ENCODE measurements around the gene CSF1R.
"Not testable (repeated sequence)": the region's sequence is repeated elsewhere in the genome, so short reads cannot be mapped to it uniquely, and the experiment has no call there.

DNA sequence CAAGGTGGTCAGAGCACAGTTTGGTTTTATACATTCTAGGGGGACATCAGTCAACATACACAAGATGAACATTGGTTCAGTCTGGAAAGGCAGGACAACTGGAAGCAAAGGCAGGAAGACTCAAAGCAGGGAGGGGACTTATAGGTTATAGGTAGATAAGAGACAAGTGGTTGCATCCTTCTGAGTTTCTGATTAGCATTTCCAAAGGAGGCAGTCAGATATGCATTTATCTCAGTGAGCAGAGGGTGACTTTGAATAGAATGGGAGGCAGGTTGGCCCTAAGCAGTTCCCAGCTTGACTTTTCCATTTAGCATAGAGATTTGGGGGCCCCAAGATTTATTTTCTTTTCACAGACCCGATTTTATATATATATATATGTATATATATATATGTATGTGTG lies 58.3 kb downstream of the CSF1R start:
- TF ChIP-seq EZH2 (IDR thresholded peaks at IDR 0.05; ENCODE audit: borderline replicate concordance, insufficient read depth, low read length, poor library complexity, severe bottlenecking); CTCF (IDR thresholded peaks at IDR 0.05; ENCODE audit: poor library complexity, severe bottlenecking); POLR2AphosphoS5 (IDR thresholded peaks at IDR 0.05); EP300 (conservative IDR thresholded peaks at IDR 0.05; ENCODE audit: poor library complexity, severe bottlenecking): not testable (repeated sequence)

All from neural cell (in vitro differentiated cells).